Measurements from ENCODE around the gene FRMPD4.

Gene FRMPD4

DNA sequence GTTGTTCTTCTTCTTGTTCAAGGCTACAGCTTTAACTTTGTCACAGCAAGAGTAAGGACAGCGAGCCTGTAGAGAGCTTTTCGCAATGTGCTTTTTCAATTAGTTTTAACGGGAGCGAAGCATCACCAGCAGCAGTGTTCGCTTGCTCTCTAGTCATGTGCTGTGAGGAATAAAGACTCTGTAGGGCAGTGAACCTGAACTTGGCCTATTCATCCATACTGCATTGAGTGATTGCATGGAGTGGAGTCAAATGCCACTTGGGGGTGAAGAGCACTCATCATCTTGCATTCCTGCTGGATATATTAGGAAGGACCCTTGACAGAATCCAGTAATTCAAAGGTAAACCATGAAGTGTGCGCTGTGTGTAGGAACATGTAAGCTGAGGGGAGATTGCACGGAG, 240.0 kb downstream of the FRMPD4 start:
- H3K4me3 ChIP-seq (ENCODE audit: low read depth, low read length) = no peak overlapping the region
- TF ChIP-seq, protein P1, sequence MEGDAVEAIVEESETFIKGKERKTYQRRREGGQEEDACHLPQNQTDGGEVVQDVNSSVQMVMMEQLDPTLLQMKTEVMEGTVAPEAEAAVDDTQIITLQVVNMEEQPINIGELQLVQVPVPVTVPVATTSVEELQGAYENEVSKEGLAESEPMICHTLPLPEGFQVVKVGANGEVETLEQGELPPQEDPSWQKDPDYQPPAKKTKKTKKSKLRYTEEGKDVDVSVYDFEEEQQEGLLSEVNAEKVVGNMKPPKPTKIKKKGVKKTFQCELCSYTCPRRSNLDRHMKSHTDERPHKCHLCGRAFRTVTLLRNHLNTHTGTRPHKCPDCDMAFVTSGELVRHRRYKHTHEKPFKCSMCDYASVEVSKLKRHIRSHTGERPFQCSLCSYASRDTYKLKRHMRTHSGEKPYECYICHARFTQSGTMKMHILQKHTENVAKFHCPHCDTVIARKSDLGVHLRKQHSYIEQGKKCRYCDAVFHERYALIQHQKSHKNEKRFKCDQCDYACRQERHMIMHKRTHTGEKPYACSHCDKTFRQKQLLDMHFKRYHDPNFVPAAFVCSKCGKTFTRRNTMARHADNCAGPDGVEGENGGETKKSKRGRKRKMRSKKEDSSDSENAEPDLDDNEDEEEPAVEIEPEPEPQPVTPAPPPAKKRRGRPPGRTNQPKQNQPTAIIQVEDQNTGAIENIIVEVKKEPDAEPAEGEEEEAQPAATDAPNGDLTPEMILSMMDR (IDR thresholded peaks at IDR 0.05; ENCODE audit: low read depth, low read length) = no peak

DNA sequence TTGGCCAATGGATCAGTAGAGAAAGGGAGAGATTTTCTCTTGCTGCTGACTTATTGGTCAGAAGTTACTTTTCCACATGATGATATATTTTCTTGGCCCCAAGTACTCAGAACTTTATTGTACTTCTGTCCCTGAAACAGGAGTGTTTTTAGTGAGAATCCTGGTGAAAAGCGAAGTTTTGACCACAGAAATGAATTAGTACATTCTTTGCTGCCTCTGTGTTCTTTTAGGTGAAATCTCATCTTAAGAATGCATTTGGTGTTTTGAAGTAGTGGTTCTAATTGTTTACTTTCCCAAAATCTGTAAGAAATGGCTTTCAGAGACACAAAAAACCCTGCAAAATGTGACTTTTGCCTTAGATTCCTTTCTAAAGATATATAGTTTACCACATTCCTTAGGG, 240.4 kb downstream of the FRMPD4 start:
- TF ChIP-seq, protein P1 (IDR thresholded peaks at IDR 0.05; ENCODE audit: low read depth, low read length) = no peak
- H3K4me3 ChIP-seq (ENCODE audit: low read depth, low read length) = no peak overlapping the region

DNA sequence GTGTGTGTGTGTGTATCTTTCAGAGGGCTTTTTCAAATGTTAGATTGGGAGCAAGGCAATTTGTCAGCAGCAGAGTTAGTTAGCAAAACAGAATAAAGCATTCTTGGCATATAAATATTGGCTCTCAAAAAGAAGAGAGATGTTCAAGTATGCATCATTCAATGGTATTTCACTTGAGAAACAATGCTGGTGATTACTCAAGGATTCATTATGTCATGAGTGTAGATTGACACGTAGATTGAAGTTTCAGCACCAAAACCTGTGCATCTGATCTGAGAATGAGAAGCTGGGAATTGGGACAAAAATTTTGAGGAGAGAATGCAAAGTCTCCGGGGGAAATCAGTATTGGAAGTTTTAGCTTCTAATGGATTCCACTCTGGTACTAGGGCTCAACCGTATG, 241.4 kb downstream of the FRMPD4 start:
- no peak overlapping the region for H3K4me3 ChIP-seq (ENCODE audit: low read depth, low read length)
- TF ChIP-seq, protein P1 (IDR thresholded peaks at IDR 0.05; ENCODE audit: low read depth, low read length) = no peak

DNA sequence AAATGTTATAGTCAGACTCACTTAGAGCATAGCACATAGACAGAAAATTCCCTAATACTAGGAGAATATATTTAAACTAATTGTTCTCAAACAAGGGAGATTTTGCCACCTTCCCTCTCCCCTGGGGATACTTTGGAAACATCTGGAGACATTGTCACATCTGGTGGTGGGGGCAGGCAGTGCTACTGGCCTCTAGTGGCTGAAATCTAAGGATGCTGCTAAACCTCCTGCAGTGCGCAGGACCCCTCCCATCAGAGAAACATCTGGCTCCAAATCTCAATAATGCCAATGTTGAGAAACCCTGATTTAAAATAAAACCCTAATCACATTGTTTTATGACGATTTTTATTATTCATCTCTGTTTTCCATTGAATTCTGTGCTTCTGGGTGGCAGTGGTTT, 244.9 kb downstream of the FRMPD4 start:
- TF ChIP-seq, protein P1 (IDR thresholded peaks at IDR 0.05; ENCODE audit: low read depth, low read length) = no peak
- no peak overlapping the region for H3K4me3 ChIP-seq (ENCODE audit: low read depth, low read length)

DNA sequence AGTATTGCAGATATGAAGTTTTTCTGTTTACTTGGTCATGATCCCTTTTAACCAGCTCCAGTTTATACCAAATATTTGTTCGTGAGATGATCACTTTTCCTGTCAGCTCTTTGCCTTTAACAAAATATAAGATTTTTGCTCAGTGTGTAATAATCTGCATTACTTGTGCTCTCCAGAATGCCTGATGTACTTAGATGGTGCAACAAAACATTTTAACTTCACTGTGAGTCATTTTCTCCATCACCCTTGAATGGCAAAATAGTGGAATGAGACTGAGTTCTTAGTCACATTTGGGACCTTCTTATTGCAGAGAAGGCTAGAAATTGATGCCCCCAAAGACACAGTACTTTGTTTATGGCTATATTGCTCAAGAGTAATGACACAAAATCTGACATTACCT, 252.0 kb downstream of the FRMPD4 start:
- H3K4me3 ChIP-seq (ENCODE audit: low read depth, low read length) = no peak overlapping the region
- TF ChIP-seq, protein P1 (IDR thresholded peaks at IDR 0.05; ENCODE audit: low read depth, low read length) = no peak

DNA sequence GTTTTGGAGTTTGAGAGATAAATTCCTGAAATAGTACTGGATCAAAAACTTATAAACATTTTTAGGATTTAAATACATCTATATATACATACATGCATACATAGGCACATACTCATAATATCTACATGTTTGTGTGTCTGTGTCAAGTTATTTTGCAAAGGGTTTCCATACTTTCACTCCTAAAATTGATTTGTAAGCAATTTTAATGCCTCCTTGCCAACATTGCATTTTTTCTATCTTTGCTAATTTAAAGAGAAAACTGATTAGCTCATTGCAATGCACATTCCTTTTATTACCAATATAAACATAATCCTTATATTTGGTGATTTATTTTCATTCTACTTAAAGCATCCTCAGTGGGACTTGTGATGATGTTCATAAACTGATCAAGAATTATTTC, 258.3 kb downstream of the FRMPD4 start:
- TF ChIP-seq, protein P1 (IDR thresholded peaks at IDR 0.05; ENCODE audit: low read depth, low read length) = no peak

DNA sequence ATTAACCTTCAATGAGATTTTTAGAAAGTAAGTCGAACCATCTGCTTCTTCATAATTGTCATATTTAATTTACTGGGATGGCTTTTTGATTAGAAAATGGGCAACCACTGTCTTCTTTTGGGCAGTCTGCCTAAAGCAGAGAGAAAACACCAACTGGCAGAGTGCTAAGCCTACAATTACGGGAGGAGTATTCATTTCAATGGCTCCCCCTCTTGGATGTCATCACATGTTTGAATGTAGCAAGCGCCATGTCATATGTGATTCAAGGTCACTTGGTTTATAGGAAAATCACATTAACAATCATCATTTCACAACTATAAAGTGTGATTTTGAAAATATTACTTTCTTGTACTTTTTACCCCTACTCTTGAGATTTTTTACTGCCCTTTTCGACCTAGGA, 261.9 kb downstream of the FRMPD4 start:
- no peak overlapping the region for H3K4me3 ChIP-seq (ENCODE audit: low read depth, low read length)
- TF ChIP-seq, protein P1 (IDR thresholded peaks at IDR 0.05; ENCODE audit: low read depth, low read length) = no peak

More for the DNA sequence above, 258.3 kb downstream of the FRMPD4 start:
- no peak overlapping the region for H3K4me3 ChIP-seq (ENCODE audit: low read depth, low read length)

Measured in WI38 (cell line).